HG02763 (cell line): ENCODE measurements around the gene CIAO1.
A peak's percentile ranks its signal among the peaks of the same experiment; 100 is the strongest.
"Not testable (repeated sequence)": the region's sequence is repeated elsewhere in the genome, so short reads cannot be mapped to it uniquely, and the experiment has no call there.

ENCODE experiments used
- ATAC-seq: cut with Tn5 transposase; IDR thresholded peaks from one replicate; pipeline ENCODE4 v1.9.1; 2021; ENCODE audit warnings: mild to moderate bottlenecking, moderate library complexity; ENCODE audit not compliant: unreplicated experiment

CIAO1 gene

GRCh38 chr2:96265840-96266679 is at the start of gene CIAO1, which contains the start of gene TMEM127:
CIAO1 (plus strand) TSS chr2:96266225; CDS start chr2:96266351, 126 bp downstream.
TMEM127 (minus strand) TSS chr2:96265997; CDS start chr2:96265381, 616 bp downstream.
- peak; percentile 88 for ATAC-seq

GRCh38 chr2:96218508-96219131 is 47.4 kb upstream of the CIAO1 start:
- ATAC-seq: no peak

DNA sequence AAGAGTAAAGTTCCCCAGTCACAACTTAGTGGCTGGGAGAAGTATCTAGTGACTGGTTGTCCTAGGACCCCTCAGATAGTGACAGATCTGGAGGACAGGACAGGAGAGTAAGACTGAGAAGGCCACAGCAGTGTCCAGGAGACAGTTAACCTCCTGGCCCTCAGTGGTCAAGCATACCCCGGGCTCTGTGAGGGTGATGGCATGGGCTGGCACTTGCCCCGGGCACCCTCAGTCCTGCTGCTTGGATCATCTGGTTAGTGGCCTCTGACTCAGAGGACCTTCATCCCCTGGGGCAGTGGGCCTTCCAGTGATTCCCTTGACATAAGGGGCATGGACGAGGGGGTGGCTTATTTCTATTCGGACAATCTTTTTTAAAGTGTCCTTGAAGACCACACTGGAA is 46.1 kb upstream of the CIAO1 start:
- ATAC-seq: not testable (repeated sequence)

GRCh38 chr2:96221106-96221505 is 44.9 kb upstream of the CIAO1 start:
- ATAC-seq: not testable (repeated sequence)

GRCh38 chr2:96225016-96225533 is 41.0 kb upstream of the CIAO1 start:
- no peak for ATAC-seq

- ATAC-seq: no peak
Observed at GRCh38 chr2:96231316-96231715, 34.7 kb upstream of the CIAO1 start.

- no peak for ATAC-seq
Observed at GRCh38 chr2:96233436-96233835, 32.6 kb upstream of the CIAO1 start.

- peak; percentile 84 for ATAC-seq
Observed at GRCh38 chr2:96233880-96234316, 32.1 kb upstream of the CIAO1 start.

GRCh38 chr2:96236882-96237281 is 29.1 kb upstream of the CIAO1 start:
- no peak for ATAC-seq

DNA sequence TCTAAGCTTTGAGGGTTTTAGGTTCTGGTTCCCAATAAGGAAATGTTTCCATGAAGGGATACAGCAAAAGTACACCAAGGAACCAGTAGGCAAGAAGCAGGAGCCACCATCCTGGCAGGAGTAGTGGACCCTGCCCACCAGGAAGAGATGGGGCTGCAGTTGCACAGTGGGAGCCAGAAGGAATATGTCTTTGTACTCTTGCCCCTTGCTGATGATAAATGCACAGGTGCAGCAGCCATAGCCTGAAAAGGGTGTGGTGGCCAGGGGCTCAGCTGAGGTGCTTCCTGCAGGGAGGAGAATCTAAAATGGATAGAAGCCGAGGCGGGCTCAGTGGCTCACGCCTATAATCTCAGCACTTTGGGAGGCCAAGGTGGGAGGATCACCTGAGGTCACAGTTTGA is 27.8 kb upstream of the CIAO1 start:
- ATAC-seq: no peak

- ATAC-seq: no peak
Observed at GRCh38 chr2:96239091-96239490, 26.9 kb upstream of the CIAO1 start.

GRCh38 chr2:96239745-96240264 is 26.2 kb upstream of the CIAO1 start:
- no peak for ATAC-seq

- ATAC-seq: no peak
Observed at GRCh38 chr2:96240341-96241038, 25.5 kb upstream of the CIAO1 start.

DNA sequence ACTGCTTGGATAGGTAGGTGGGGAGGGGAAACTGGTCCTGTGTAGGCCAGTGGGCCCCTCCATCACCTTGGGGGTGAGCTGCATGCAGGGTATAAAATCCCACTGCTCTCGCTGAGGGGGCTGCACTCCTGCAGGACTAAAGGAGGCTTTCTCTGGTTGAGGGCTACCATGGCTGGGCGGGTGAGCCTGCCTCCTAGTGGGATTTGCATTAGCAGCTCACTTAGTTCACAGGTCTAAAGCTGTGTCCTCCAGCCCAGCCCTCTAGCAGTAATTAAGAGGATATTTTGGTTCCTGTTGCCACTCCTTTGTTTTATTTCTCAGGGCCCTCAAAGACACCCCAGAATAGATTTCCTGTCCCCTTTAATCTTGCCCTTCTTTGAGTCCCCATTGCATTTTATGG is 24.8 kb upstream of the CIAO1 start:
- no peak for ATAC-seq

GRCh38 chr2:96241900-96242611 is 24.0 kb upstream of the CIAO1 start:
- peak; percentile 79 for ATAC-seq

GRCh38 chr2:96243843-96244242 is 22.2 kb upstream of the CIAO1 start:
- no peak for ATAC-seq

- ATAC-seq: no peak
Observed at GRCh38 chr2:96245609-96246390, 20.2 kb upstream of the CIAO1 start.

GRCh38 chr2:96247009-96247408 is 19.0 kb upstream of the CIAO1 start:
- no peak for ATAC-seq

DNA sequence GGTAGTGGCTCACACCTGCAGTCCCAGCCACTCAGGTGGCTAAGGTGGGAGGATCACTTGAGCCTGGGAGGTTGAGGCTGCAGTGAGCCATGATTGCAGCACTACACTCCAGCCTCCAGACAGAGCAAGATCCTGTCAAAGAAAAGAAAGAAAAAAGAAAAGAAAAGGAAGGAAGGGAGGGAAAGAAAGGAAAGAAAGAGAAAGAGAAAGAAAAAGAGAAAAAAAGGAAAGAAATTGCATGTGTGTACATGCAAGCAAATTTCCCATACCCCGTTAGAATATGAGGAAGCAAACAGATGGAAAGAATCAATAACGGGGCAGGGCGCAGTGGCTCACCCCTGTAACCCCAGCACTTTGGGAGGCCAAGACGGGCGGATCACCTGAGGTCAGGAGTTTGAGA is 18.1 kb upstream of the CIAO1 start:
- ATAC-seq: no peak

DNA sequence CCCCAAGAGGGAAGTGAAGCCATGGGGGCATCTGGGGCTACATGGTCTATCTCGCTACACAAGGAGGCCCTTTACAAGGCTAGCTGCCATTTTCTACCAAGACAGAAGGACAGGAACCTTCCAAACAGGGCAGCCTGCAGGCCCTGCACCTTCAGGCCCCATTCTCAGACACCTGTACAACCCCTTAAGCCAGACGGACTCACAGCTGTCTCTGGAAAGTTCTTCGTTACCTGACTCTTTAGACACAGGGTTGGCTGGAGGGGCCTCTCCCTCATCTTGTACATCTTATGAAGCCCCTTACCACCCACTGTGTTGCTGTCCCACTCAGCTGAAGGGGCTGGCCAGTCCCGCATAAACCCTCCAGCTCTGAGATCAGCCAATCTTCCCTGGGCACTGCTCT is 17.4 kb upstream of the CIAO1 start:
- ATAC-seq: no peak
